HS-5 (cell line): ENCODE measurements around the gene CEP112.
"Not testable (repeated sequence)": the region's sequence is repeated elsewhere in the genome, so short reads cannot be mapped to it uniquely, and the experiment has no call there.

Experiments used
- DNase-seq: peaks from one replicate; pipeline ENCODE4 v3.0.0-alpha.2; 2012; ENCODE audit warnings: low read depth

The CEP112 gene

DNA sequence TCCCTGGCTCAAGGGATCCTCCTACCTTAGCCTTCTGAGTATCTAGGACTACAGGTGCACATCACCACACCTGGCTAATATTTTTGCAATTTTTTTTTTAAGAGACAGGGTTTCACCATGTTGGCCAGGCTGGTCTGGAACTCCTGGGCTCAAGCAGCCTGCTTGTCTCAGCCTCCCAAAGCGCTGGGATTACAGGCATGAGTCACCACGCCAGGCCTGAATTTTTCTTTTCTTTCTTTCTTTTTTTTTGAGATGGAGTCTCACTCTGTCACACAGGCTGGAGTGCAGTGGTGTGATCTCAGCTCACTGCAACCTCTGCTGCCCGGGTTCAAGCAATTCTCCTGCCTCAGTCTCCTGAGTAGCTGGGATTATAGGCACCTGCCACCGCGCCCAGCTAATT, 510.2 kb downstream of the CEP112 start:
- DNase-seq, result not testable (repeated sequence)

DNA sequence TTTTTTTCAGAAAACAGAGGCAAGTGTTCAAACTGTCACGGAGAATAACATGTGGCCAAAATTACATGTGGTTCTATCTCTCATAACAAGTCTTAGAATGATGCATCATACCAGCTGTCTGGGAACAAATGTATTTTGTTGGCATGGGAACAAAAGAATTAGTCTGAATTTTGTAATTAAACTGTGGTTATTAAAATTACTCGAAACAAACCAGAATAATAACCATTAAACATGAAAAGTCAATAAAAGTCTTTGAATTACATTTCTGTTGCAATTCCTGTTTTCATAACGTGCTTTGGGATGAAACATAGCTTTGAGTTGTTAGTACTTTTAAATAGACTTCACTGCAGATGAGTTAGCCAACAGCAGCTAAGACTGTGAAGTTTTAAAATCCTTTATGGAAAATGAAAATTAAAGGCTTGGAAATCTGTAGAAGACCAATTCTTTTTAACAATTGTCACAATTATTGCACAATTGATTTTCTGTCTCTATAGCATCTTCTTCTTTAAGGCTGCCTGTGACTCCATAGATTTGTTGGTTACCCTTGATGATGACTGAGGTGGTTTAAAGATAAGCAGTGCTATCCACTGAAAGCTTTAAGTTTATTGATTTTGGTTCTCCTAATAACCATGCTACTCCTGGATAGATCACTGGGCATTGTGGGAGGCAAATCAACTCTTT, 512.6 kb downstream of the CEP112 start:
- DNase-seq, result no peak

DNA sequence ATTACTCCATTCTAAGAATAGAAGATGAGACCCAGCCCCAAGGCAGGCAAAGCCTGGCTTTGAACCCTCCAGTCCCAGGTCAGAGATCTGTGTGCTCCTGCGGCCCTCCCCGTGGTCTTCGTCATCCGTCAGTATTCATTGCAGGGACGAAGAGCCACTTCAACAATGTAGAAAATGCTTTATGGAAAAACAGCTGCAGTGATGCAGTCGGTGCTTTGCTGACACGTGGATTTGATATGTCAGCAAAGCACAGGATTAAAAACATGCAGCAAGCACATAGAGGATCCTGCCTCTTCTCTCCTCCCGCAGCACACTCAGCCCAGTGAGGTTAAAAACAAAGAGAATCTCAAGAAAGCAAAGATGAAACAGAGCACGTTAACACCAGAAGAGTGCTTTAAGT, 513.4 kb downstream of the CEP112 start:
- no peak for DNase-seq

DNA sequence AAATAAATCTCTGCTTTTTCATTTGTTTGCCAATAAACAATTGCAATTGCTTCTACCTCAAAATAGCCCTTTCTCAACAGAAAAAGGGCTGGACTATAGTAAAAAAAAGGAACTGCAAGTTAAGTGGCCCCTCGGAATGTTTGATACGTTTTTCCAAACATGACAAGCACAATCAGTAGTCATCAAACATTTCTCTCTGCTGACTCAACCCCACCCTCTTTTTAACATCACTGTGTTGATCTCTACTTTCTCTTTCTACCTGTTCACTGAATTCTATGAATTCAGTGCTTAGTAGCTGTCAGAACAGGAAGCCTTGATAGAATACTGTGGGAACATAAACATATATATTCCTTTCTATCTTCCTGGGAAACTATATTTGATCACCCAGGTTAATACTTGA, 514.0 kb downstream of the CEP112 start:
- no peak for DNase-seq

DNA sequence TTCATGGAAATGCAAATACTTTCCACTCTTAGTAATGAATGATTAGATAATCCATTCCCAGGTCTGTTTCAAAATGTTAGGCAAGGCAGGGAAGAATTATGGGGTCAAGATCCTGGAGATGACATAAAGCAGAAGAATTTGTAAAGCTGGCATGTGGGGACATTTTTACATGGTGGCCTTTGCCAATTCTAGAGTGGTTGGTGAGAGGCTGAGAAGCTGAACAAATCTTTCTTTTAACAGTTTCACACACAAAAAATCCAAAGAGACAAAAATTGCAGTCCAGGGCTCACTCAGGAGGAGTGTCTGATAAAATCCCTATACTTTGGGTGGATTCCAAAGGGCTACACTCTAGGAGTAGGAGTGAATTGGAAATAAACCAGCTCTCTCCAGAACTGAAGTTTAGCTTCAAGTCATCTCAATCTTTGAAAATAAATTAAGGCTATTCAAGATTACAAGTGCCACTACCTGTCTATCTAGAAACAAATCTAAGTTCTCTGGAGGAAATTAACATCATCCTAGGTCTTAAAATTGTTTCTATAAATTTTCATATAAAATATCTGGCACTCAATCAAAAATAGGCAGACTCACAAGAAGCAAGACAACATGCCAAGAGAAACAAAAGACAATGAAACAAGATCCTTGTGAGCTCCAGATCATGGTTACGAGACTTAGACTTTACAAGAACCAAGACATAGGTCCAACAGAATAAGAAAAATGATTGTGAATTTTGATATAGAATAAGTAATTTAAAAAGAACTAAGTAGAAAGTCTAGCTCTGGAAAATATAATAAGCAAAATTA, 517.5 kb downstream of the CEP112 start:
- DNase-seq, result no peak

DNA sequence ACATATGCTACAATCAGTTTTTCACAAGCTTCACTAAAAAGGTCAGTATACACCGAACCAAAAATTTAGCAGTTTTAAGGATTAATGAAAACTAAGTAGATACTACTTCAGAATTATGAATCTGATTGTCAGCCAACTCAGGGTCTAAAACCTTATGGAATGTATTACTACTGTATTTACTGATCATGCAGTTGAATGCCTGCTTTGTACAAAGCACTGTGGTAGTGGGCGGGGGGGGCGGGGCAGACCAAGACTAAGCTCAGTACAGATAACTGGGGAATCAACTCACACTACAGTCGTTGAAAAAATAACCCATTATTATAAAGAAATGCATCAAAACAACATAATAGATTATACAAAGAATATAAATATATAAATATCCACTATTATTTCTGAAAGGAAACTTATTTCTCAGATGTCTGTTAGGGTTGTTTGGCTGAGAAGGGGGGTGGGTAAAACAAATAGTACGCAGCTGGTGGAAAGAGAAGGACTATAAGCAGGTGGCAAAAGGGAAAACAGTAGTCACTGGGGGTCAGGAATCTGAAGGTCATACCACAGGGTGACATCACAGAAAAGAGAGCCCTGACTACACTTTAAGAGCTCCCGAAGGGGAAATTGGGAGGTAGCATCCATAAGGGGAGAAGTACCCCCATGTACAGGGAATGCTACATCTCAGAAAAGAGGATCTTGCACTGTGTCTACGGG, 521.1 kb downstream of the CEP112 start:
- no peak for DNase-seq

DNA sequence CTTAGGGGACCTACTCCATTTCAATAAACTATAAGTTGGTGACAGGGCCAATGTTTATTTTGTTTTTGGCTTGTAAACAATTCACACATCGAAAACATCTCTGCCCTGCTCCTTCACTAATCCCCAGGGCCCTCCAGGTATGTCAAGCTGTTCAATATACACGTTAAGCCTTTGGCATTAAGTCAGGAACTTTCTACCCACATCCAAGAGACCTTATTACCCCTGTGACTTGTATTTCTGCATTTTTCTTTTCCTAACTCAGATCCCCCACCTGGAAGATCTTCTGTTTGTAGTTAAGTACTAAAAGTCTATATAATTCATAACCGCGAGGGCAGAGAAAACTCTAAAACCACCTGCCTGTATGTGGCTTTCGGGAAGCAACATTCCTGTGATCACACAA, 523.7 kb downstream of the CEP112 start:
- DNase-seq, result no peak

DNA sequence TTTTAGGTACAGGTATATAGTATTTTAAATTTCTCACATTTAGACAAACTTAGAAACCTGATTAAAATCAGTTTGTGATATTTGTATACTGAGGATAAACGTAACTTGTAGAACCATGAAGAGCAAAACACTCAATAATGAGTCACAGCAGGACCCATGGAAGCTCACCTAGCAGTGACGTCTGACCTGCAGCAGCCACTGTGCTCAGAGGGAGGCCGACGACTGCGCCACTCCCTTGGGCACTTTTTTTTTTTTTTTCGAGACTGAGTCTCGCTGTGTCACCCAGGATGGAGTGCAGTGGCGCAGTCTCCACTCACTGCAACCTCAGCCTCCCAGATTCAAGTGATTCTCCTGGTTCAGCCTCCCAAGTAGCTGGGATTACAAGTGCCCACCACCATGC, 524.3 kb downstream of the CEP112 start:
- DNase-seq, result no peak

DNA sequence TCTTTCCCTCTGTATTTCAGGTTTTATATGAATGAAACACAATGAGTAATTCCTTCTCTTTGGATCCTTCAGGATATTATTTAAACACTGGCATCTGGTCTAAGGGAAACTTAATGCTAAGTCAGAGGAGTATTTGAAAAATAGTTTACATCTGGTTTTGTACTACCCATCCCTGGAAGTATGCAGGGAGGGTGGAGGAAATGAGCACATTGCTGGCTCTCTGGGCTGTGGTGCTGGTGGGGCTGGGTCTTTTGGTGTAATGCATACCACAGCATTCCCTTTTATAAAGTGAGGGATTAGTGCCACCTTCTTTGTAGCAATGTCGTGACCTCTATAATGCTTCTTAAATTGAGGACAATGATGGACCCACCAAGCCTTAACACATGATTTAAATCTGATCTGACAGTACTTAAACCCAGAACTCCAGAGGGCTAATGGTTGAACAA, 525.0 kb downstream of the CEP112 start:
- no peak for DNase-seq

DNA sequence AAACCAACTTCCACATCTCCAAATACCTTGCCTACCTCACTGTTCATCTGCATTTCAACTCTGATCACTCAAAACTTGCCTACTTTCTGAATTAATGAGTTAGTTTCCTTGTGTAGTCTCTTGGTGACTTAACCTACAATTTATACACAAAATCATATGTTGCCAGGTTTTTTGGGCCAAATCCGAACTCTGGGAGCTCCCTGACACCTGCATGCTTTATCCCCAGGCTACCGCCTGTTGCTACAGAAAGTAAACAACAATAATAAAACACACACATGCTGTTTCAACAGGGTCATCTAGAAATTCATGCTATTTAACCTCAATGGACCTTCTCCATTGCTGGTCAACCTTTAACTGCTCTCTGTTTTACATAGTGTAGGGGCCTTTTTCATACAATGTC, 526.0 kb downstream of the CEP112 start:
- no peak for DNase-seq

DNA sequence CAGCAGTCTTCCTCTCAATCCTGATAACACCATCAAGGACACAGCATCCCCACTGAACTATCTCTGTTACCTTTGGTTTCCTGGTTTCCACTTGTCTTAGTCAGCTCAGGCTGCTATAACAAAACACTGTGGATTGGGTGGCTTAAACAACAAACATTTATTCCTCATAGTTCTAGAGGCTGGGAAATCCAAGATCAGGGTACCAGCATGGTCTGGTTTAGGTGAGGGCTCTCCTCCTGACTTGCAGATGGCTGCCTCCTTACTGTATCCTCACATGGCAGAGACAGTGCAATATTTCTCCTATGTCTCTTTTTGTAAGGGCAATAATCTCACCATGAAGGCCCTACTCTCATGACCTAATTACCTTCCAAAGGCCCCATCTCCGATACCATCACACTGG, 527.2 kb downstream of the CEP112 start:
- no peak for DNase-seq

DNA sequence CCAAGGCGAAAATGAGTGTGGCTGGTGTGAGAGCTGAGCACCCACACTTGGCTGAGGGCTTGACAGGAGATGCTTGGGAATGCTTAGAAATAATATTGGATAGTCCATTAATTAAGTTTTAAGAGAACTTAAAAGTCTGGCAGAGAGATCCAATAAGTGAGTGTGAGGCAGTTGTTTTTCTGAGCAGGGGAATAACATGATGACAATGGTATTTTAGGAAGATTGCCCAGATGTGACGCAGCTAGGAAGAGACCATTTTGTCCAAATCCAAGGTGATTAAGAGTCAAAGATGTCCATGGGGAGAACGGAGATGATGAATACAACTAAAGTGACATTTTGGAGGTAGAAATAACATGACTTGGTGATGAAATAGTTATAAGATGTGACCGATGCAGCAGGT, 527.7 kb downstream of the CEP112 start:
- DNase-seq, result no peak

DNA sequence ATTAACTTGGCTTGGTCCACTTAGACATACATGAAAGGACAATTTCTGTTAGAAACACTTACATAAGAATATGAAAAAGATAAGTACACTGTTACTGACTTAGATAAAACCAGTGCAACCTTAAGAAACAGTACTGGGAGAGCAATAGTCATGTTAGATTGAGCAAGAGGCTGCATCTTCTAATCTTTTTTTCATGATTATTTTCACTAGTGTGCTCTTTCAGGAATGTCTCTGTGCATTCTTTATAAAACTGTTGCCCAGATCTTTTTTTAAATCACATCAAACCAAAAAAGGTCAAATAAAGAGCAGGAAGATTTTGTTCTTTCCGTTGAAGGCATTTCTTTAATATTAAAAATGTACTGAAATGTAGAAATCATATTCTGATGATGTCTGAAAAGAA, 529.7 kb downstream of the CEP112 start:
- DNase-seq, result no peak

DNA sequence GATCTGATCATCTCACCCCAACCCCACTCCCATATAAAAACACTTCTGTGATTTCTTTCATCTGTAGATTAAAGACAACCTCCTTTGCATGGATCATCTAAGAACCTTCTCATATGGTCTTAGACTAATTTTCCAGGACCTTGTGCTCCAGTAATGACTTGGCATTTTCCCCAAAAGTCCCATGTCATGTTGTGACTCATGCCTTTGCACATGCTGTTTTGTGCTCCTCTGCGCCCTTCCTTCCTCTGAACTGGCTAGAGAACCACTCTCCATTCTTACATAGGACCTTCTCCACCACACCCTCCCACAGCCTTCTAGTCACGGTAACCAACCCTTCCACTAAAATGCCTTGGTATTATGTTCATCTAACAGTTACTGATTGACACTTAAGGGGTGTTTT, 531.0 kb downstream of the CEP112 start:
- no peak for DNase-seq

DNA sequence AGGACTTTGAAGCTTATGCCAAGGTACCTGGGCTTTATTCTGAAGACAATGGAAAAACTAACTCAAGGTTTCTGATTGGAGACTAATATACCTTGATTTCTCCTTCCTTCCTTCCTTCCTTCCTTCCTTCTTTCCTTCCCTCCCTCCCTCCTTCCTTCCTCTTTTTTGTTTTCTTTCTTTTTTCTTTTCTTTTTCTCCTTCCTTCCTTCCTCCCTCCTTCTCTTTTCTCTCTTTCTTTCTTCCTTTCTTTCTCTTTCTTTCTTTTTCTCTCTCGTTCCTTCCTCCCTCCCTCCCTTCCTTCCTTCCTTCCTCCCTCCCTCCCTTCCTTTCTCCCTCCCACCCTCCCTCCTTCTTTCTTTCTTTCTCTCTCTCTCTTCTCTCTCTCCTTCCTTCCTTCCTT, 531.9 kb downstream of the CEP112 start:
- no peak for DNase-seq

DNA sequence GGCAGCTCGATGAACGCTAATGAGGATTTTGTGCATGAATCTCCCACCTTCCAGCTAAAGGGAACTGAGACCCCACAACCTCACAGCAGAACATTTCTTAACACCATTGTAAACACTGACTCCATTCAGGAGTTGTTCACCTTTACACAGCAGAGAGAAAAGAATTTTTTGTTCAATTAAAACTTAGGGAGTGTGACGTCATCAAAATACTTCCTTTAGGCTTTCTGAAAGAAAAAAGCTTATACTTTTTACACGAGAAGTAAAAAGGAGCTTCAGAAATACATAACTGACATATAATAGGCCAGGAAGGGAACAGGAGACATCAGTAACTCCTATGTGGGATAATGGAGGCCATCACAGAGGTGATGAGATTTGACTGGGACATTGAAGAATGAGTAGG, 532.4 kb downstream of the CEP112 start:
- no peak for DNase-seq

DNA sequence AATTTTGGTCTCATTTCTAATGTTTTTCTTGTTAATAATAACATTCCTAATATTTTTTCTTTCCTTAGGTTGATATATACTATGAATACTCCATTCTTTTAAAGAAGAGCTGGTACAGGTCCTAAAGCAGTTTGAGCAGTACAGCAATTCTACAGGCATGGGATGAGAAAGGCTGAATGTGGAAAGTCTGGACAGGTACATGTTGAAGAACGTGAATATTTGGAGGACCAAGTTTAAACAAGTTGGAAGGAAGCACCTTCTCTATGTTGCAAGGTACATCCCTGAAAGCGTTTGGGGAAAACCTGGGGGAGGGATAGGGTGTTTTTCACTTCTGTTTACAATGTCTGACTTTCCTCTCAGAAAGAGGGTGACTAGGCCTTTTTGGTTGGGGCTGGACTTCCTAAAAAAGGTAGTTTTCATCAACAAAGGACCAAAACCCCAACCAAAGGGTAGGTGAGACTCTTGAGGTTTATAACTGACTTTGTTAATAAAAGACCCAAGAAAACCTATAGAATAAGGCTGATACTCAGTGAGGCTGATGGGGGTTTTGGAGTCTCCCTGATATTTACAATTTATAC, 534.6 kb downstream of the CEP112 start:
- no peak for DNase-seq

DNA sequence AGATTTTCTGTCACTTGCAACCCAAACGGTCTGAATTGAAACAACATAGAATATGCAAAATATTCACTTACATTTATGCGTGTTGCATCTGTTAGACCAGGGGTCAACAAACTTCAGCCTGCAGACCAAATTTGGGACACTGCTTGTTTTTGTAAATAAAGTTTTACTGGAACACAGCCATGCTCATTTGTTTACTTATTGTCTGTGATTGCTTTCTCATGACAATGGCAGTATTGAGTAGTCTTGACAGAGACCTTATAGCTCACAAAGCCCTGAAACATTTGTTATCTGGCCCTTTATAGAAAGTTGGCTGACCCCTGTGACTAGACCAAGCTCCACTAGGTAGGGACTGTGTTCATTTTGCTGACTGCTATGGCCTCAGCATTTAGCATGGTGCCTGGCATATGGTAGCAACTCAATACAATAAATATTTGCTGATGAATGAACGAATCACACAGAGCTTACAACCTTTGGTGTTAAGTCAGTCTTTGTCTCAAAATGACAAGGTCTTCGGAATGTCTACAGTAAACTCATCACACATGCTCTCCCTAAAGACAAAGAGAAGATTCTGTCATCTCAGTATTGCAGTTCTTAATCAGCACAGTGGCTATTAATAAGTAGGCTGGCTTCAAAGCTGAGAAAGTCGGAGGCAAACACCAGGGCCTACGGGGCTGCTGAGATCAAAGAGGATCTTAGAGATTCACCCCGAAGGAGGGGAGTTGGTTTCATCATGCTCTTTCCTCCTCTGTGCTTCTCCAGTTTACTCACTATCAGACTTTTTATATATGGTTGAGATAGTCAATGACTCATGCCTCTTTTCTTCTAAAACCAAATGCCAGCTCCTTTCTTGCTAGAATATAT, 535.3 kb downstream of the CEP112 start:
- DNase-seq, result no peak

DNA sequence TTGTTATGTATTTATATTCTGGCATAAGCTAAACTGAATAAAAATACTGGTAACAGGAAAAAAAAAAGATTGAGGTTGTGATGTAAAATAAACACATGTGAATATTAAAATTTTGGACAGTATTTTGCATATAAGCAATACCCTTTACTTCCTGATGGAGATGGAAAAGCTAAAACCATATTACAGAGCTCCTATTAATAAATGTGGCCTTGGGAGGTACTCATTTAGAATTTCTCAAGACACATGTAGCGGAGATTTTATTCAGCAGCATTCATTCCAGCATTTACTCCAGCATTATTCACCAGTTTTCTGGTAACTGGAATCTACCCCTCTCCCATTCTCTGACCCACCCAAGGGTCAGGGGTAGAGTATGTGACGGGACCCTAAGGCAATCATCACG, 536.2 kb downstream of the CEP112 start:
- DNase-seq, result no peak

DNA sequence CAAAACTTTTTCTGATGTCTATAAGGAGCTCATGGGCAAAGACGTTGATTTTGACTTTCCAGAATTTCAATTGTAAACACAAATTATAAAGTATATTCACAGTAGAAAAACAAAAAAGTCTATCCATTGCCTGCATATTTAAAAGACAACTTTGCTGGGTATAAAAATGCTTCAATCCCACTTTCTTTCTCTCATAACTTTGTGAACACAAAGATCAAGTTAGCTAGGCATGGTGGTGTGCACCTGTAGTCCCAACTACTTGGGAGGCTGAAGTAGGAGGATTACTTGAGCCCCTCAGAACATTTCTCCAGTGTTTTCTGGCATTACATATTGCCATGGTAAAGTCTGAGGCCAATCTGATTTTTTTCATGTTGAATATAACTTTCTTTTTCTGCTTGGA, 547.4 kb downstream of the CEP112 start:
- no peak for DNase-seq

DNA sequence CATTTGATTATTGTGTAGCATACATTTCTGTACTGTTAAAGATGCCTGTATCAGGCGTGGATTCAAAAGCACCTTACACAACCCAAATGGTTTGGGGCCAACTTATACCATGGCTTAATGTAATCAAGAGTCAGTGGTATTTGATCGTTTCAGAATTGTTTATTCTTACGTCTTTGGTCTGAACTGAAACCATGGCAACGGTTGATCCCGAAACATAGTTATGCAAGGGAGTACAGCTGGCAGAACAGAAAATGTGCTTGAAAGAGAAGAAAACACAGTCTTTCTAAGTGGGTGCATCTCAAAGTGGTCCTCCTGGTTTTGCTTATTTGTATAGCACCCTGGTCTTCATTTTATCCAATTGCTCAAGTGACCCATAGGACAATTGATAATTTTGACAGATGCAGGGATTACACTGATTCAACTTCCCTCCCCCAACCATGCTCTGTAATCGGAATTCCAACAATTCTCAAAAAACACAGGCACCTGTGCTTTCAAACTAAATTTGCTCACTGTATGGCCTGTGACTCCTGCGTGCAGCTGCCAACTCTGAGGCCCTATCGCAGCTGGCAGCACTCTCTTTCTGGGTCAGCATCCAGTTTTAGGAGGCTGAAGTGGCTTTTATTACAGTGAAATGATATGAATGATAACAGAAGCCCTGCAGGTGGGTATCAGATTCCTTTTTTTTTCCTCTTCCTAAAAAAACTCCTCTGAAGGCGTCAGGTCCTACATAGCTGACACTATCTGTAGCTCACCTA, 553.5 kb downstream of the CEP112 start:
- no peak for DNase-seq
